Activated CD8-positive, alpha-beta memory T cell treated with anti-CD3 and anti-CD28 coated beads, Interleukin-2, amount 50 U/mL, for 1 hour (primary cell): ENCODE data around the gene KIF1C.
A peak's percentile ranks its signal among the peaks of the same experiment; 100 is the strongest.
"Not testable (repeated sequence)": the region's sequence is repeated elsewhere in the genome, so short reads cannot be mapped to it uniquely, and the experiment has no call there.

ENCODE experiments used
- DNase-seq: peaks from one replicate; pipeline ENCODE4 v3.0.0-alpha.2; 2020; ENCODE audit errors: extremely low read depth

KIF1C gene

GRCh38 chr17:5044630-5045029, 46.9 kb downstream of the KIF1C start:
- DNase-seq = no peak

DNA sequence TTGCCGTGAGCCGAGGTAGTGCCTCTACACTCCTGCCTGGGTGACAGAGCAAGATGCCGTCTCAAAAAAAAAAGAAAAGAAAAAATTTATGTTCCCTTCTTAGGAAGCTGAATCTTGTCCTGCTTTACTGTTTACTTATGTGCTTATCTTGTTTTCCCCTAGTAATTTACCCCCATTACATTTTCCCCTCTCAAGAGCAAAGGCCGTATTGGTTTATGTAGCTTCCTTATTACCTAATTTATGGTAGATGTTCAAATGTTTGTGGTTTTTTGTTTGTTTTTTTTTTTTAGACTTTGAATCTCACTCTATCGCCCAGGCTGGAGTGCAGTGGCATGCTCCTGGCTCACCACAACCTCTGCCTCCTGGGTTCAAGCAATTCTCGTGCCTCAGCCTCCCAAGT, 47.7 kb downstream of the KIF1C start:
- no peak for DNase-seq

GRCh38 chr17:5047446-5047845, 49.7 kb downstream of the KIF1C start:
- no peak for DNase-seq

DNA sequence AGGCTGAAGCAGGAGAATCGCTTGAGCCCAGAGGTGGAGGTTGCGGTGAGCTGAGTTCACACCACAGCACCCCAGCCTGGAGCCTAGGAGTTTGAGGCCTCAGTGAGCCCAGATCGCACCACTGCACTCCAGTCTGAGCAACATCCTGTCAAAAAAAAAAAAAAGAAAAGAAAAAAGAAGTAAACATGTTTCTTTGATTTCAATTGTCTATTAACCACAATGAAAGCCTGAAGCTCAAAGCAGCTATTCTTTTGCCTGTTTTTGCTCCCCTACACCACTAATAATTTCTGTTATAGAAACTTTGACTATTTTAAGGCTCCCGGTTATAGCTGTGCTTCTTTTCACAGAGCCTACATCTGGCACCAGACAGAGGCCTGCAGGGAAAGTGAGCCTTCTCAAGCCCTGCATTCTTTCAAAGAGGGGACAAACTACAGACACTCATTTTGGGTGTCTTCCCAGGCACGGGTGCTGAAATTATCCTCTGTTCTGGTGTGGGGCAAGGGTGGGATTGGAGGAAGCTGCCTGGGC, 51.6 kb downstream of the KIF1C start:
- peak; percentile 26 for DNase-seq

- no peak for DNase-seq
Observed at GRCh38 chr17:5050278-5050677, 52.5 kb downstream of the KIF1C start.

DNA sequence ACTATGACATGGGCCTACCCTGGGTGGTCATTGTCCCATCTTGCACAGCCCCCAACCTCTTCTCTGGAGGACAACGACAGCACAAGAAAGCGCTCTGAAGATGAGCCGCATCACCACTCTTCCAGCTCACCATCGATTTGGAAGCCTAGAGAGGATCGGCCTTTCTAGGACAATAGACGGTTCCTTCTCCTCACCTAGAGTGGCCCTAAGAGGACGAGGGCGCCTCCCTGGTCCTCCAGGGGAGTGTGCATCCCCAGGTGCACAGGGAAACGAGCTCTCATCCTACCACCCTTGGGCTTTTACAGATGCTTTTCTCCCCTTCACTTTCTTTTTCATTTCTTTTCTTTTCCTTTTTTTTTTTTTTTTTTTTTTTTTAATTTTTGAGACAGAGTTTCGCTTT, 57.8 kb downstream of the KIF1C start:
- no peak for DNase-seq

GRCh38 chr17:5065227-5065744, 67.5 kb downstream of the KIF1C start:
- DNase-seq = no peak

DNA sequence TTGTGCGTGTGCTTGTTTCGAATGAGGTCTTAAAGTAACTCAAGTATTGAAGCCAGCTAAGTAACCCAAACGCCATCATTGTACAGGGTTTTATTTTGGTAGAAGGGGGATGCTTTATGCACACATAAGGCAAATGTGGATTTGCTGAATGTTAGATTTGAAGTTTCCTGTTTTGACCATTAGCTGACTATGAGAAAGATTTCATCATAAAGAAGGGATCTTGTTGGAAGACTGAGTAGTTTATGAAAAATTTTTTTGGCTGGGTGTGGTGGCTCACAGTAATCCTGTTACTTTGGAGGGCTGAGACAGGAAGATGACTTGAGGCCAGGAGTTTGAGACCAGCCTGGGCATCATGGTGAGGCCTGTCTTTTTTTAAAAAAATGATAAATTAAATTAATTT, 70.5 kb downstream of the KIF1C start:
- DNase-seq = no peak

DNA sequence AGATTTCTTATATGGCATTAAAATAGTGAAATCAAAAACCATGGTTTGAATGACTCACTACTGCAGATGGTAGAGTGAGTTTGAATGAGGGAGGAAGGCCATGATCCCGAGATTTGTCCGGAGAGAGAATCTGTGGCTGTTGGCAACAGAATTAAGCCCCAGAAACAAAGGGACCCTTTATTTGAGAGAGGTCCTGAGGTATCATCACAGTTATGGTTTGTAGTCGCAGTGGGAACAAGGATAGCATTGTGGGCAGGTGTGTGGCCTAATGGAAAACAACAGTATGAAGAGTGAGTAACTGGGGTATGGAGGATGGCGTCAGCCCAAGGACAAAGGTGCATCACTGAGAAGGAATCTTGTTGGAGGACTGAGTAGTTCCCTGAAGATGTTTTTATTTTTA, 72.0 kb downstream of the KIF1C start:
- DNase-seq = no peak

DNA sequence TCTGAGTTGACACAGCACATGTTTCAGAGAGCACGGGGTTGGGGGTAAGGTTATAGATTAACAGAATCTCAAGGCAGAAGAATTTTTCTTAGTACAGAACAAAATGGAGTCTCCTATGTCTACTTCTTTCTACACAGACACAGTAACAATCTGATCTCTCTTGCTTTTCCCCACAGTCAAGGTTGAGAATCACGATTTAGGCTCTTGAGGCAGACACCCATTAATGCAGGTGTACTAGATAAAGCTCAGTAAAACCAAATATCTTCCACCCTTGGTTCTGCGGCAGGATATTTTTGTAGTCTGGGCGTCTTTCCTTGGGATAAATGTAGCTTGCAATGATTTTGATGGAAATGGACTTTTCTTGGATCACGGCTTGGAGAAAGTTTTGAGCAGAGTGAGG, 77.7 kb downstream of the KIF1C start:
- not testable (repeated sequence) for DNase-seq

GRCh38 chr17:5077275-5077674, 79.5 kb downstream of the KIF1C start:
- DNase-seq = not testable (repeated sequence)

- DNase-seq = no peak
Observed at GRCh38 chr17:5077781-5078105, 80.0 kb downstream of the KIF1C start.
